HK-2 (cell line): ENCODE data around the gene MBD4.

Experiments used
- DNase-seq: peaks from one replicate; pipeline ENCODE4 v3.0.0-alpha.2; 2018; ENCODE audit not compliant: unreplicated experiment

The MBD4 gene

DNA sequence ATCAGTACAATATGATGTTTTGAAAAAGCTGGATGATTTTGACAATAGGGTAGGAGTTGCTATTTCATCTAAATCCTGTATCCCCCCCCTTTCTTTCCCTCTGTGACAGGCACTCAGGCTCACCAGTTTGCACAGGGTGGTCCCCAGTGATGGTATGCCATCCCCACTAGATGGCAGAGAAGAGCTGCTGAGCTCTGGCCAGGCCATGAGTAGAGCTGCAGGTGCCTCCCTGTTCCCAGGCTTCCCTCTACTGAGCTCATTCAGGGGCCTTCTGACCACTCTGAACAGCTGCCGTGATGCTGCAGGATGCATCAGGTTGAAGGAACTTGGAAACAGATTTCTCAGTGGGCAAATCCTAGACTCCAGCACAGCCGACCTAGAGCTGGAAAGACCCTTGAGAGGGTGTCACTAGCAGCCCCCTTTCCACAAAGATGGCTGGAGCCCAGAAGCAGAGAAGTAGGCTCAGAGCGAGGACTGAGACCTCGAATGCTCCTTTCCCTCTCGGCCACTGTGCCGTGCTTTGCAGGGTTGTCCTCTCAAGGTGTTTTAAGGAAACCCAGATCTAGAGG lies 56.4 kb downstream of the MBD4 start:
- DNase-seq, result peak; percentile 65

- no peak for DNase-seq
These were observed 57.4 kb downstream of the MBD4 start for GRCh38 chr3:129382366-129382765.
